Nephron progenitor cell (in vitro differentiated cells): ENCODE results near the gene P2RX1.

ENCODE experiments used
- DNase-seq: peaks from one replicate; pipeline ENCODE4 v3.0.0; 2021
- H3K27ac Mint-ChIP-seq: 2 replicates; pipeline ENCODE4 v1.8.0; 2021; ENCODE audit warnings: mild to moderate bottlenecking, moderate library complexity, mixed read lengths
- H3K27me3 Mint-ChIP-seq: 2 replicates; pipeline ENCODE4 v1.8.0; 2021; ENCODE audit warnings: mild to moderate bottlenecking, low read depth, mixed read lengths; ENCODE audit not compliant: poor library complexity
- H3K36me3 Mint-ChIP-seq: 2 replicates; pipeline ENCODE4 v1.8.0; 2021; ENCODE audit warnings: low read depth, mixed read lengths
- H3K4me1 Mint-ChIP-seq: 2 replicates; pipeline ENCODE4 v1.8.0; 2021; ENCODE audit warnings: mixed read lengths
- H3K4me3 Mint-ChIP-seq: 2 replicates; pipeline ENCODE4 v1.8.0; 2021; ENCODE audit warnings: mild to moderate bottlenecking, moderate library complexity, mixed read lengths
- H3K9me3 Mint-ChIP-seq: 2 replicates; pipeline ENCODE4 v1.8.0; 2021; ENCODE audit warnings: mild to moderate bottlenecking, moderate library complexity, mixed read lengths
- TF ChIP-seq, protein P1 (sequence below): fragments of 200-600 bp; sonication (generic); IDR thresholded peaks from 2 replicates; pipeline ENCODE4 v1.5.0; 2021; ENCODE audit warnings: antibody characterized with exemption

The P2RX1 gene

DNA sequence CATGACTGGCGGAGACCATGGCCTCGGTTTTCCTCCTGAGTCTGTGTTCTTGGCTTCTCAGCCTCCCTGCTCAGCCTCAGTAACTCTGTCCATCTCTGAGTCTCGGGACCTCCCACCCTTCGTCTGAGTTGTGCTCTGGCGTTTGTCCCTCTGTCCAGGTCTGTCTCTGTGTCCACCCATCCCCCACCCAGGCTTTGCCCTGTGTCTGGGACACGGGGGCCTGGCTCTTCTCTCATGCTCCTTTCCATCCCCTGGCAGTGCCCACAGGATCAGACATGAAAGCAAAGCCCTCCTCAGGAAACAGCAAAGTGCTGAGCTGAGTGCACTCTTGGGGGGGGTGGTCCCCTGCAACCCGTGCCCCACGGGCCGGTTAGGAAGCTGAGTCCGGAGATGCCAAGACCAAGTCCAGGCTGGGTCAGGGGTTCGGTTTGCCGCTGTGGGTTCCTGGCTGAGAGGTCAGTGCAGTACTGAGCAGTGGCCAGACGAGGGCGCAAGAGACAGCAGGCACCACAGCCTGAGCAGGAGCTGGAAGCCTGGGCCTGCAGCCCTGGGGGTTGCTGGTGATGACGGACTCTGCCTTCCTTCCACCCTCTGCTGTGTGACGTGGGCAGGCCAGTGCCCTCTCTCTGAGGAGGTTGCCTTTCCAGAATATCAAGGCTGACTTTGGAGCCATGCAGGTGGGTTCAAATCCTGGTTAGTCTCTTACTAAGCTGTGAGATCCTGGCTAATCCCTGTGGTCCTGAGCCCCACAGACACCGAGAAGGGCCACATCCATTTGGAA, 2.5 kb downstream of the P2RX1 start:
- no peak overlapping the region for H3K27ac Mint-ChIP-seq

DNA sequence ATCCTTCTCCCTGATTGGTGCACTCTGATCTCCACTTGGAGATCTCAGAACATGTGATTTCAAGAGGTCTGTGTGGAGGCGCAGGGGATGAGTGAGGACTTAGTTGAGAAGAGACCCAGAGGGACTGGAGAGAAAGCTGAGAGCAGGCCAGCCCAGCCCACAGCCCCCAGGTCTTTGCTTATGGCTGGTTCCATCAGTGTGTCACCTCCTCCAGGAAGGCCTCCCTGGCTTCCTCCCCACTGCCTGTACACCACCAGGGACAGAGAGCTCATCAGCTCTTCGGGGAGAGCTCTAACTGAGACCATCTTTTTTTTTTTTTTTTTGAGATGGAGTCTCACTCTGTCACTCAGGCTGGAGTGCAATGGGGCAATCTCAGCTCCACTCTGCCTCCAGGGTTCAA, 3.4 kb downstream of the P2RX1 start:
- H3K4me1 Mint-ChIP-seq = peaks cover 16% of the 10 kb centered on the region
- no peaks in the 10 kb centered on the region for H3K36me3 Mint-ChIP-seq
- TF ChIP-seq, protein P1, sequence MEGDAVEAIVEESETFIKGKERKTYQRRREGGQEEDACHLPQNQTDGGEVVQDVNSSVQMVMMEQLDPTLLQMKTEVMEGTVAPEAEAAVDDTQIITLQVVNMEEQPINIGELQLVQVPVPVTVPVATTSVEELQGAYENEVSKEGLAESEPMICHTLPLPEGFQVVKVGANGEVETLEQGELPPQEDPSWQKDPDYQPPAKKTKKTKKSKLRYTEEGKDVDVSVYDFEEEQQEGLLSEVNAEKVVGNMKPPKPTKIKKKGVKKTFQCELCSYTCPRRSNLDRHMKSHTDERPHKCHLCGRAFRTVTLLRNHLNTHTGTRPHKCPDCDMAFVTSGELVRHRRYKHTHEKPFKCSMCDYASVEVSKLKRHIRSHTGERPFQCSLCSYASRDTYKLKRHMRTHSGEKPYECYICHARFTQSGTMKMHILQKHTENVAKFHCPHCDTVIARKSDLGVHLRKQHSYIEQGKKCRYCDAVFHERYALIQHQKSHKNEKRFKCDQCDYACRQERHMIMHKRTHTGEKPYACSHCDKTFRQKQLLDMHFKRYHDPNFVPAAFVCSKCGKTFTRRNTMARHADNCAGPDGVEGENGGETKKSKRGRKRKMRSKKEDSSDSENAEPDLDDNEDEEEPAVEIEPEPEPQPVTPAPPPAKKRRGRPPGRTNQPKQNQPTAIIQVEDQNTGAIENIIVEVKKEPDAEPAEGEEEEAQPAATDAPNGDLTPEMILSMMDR = no peak

More for the DNA sequence above, 2.5 kb downstream of the P2RX1 start:
- H3K4me3 Mint-ChIP-seq = no peak overlapping the region
- TF ChIP-seq, protein P1 = peak; percentile 94
- peak; percentile 90 for DNase-seq
- H3K27me3 Mint-ChIP-seq = peaks cover 11% of the 10 kb centered on the region
- peaks cover 20% of the 10 kb centered on the region for H3K4me1 Mint-ChIP-seq
- no peaks in the 10 kb centered on the region for H3K9me3 Mint-ChIP-seq
- no peaks in the 10 kb centered on the region for H3K36me3 Mint-ChIP-seq

DNA sequence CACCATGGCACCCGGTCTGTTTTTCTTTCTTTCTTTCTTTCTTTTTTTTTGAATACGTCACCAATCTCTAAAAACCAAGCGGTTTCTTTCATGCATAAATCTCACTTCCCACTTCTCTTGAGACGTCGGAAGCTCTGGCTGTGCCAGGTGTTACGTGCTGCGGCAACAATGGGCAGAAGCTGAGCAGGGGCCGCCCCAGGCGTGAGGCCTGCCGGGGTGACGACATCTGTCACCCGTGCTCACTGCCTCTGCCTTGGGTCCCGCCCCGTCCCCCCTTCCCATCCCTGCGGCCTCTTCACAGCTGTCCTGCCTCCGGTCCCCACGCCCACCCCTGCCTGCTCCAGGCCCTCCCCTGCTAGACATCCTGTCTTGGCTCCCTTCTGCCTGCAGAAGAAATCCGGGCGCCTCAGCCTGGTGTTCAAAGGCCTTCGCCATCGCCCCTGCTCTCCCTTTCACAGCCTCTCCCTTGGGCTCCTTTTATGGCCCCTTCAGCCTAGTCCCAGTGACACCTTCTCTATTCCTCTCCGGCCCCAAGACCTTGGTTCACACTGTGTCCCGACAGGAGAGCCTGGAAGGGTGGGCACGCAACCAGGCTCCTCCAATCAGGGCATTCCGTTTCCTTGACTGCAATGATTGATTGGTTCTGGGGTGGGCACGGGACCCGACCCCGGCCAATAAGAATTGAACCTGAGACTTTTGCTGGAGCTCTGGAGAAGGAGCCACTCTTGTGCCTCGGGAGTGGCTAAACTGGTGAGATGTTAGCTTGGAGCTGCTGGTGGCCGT, 4.8 kb downstream of the P2RX1 start:
- TF ChIP-seq, protein P1 = no peak

More for the DNA sequence above, 3.4 kb downstream of the P2RX1 start:
- Mint-ChIP-seq H3K4me3 (no peak overlapping the region), H3K27ac (no peak overlapping the region), H3K9me3 (no peaks in the 10 kb centered on the region), H3K27me3 (peaks cover 11% of the 10 kb centered on the region)
- no peak for DNase-seq

DNA sequence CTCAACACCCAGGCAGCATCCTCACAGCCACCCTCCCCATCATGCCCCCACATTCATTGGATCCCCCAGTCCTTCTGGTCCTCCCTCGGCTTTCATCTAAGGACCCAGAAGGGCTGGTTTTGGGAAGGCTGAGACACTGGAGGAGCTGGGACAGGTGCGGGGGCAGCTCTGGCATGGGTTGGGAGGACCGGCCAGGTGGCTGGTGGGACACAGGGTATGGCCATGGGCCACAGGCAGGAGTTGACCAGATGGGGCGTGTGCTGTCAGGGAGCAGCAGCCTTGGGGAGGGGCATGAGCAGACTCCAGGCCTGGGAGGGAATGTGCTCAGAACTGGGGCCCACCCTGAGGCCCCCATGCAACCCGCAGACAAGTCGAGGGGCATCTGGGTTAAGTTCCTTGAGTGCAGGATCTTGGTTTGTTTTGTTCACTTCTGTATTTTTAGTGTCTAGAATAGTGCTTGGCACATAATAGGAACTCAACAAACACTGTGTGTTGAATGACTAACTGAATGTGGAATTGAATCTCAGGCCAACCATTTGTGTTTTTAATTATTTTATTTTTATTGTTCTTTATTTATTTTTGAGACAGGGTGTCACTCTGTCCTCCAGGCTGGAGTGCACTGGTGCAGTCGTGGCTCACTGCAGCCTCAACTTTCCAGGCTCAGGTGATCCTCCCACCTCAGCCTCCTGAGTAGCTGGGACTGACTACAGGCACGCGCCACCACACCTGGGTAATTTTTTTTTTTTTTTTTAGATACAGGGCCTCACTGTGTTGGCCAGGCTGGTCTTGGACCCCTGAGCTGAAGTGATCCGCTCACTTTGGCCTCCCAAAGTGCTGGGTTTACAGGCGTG, 5.6 kb downstream of the P2RX1 start:
- H3K27ac Mint-ChIP-seq = no peak overlapping the region
- peaks cover 23% of the 10 kb centered on the region for H3K4me1 Mint-ChIP-seq
- H3K36me3 Mint-ChIP-seq = no peaks in the 10 kb centered on the region
- peaks cover 16% of the 10 kb centered on the region for H3K27me3 Mint-ChIP-seq
- TF ChIP-seq, protein P1 = no peak
- H3K4me3 Mint-ChIP-seq = no peak overlapping the region
- no peaks in the 10 kb centered on the region for H3K9me3 Mint-ChIP-seq
- DNase-seq = no peak

More for the DNA sequence above, 4.8 kb downstream of the P2RX1 start:
- H3K27me3 Mint-ChIP-seq = peaks cover 16% of the 10 kb centered on the region
- H3K36me3 Mint-ChIP-seq = no peaks in the 10 kb centered on the region
- no peak overlapping the region for H3K4me3 Mint-ChIP-seq
- H3K4me1 Mint-ChIP-seq = peaks cover 23% of the 10 kb centered on the region
- no peak for DNase-seq
- no peaks in the 10 kb centered on the region for H3K9me3 Mint-ChIP-seq
- H3K27ac Mint-ChIP-seq = no peak overlapping the region

DNA sequence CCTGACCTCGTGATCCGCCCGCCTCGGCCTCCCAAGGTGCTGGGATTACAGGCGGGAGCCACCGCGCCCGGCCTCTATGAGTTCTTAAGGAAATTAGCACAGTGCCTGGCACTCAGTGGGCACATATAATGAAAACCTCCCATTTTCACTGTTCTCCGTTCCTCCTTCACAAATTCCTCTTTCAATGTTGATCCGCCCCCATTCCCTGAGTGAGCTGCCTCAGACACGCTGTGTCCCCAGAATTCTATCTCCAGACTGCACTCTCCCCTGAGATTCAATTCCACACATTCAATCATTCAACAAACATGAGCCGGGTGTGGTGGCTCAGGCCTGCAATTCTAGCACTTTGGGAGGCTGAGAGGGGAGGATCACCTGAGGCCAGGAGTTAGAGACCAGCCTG, 7.0 kb downstream of the P2RX1 start:
- peaks cover 23% of the 10 kb centered on the region for H3K4me1 Mint-ChIP-seq
- H3K4me3 Mint-ChIP-seq = no peak overlapping the region
- no peaks in the 10 kb centered on the region for H3K36me3 Mint-ChIP-seq
- peaks cover 16% of the 10 kb centered on the region for H3K27me3 Mint-ChIP-seq
- DNase-seq = no peak
- H3K9me3 Mint-ChIP-seq = no peaks in the 10 kb centered on the region
- TF ChIP-seq, protein P1 = no peak
- H3K27ac Mint-ChIP-seq = peak overlapping the region; percentile 11
